ENCODE results near the gene PITX1.

GRCh38 chr5:135035678-135036030, 1.6 kb upstream of the PITX1 start:
- TF ChIP-seq CTCF (IDR thresholded peaks at IDR 0.05; ENCODE audit: low read length) (no peak), EZH2 (IDR thresholded peaks at IDR 0.05; ENCODE audit: borderline replicate concordance, low read length) (no peak)
